Muscle of arm (tissue), 12 donors: Measurements from ENCODE around the gene NME7. TPM values are rescaled to one million over a fixed set of nuclear protein-coding genes. Genes with fewer than 3 reads are reported as not detected.
A peak's percentile ranks its signal among the peaks of the same experiment; 100 is the strongest.
"Not testable (repeated sequence)": the region's sequence is repeated elsewhere in the genome, so short reads cannot be mapped to it uniquely, and the experiment has no call there.

Experiments
- DNase-seq: peaks from one replicate; pipeline ENCODE4 v3.0.0-alpha.2; 2013
- polyA plus RNA-seq, 12 donors: library from polyadenylated mRNA; unstranded; fragments of 120-200 nt; gene quantifications; one replicate each; pipeline ENCODE4 v1.2.1, GENCODE V29; 2013; ENCODE audit not compliant: insufficient read length in 12 of 12

The NME7 gene
- polyA plus RNA-seq, 12 donors, result 15.1 to 28.1 (median 21.9) TPM; not detected in 2

DNA sequence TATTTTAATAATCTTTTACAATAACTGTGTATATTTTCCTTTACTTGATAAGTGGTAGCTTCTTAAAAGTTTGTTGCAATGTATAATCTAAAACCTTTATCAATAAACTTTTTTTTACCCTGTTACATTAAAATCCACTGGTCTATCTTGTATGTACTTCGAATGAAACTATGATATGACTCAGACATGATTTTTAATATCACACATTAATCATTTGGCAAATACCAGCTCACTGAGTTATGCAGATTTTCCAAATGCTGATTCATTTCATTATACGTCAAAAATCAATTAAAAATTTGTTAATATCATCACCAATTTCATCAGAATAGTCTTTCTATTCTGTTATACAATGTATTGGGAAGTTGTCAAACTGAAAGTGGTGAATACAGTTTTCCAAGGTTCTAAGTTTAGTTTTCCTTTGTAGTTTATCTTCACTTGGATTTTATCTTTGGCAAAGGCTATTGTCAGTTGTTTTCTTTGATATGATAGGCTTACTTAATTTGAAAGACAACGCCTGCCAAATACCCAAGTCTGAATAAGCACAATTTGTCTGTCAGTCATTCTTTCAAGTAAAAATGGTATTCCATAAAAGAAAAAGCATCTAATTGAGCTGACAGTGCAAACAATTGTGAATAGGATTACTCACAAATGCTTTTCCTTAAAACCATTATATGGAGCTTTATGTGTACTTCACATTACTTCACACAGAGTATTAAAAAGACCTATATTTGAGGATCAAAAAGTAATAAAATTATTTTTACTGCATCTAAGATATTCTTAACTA is 127.0 kb downstream of the NME7 start:
- no peak for DNase-seq

- no peak for DNase-seq
Measured at GRCh38 chr1:169236880-169237279, 130.7 kb downstream of the NME7 start.

DNA sequence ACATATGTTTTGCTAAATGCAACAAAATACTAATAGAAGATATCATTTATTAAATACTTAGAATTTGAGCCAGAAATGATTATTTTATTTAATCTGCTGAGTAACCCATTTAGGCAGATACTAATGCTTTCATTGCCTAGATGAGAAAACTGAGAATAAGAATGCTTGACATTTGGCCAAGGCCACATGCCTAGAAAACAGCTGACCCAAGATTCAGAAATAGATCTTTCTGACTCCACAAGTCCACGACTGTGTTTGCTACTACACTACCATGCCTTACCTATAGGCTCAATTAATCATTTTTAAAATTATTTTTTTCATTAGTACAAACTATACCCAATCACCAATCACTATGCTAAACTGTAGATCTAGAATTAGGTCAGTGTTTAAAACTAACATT is 131.5 kb downstream of the NME7 start:
- peak; percentile 16 for DNase-seq

DNA sequence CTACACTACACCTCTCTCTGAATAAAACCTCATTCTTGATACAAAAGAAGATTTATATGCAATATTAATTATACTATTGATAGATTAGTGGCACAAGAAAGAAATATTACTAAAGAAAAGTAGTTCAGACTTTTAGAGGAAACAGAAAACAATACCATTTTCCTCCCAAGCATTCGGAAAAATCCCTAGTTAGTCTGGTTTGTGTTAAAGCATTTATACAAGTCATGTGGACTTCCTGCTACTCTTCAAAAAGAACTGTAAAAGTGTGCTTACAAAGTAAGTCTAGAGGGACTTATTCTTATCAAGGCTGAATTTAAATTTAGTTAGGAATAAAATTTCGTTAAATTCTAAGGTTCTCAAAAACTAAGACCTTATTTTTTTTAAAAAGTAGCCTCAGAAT is 132.0 kb downstream of the NME7 start:
- DNase-seq, result no peak

GRCh38 chr1:169234780-169235179 is 132.8 kb downstream of the NME7 start:
- DNase-seq, result no peak

GRCh38 chr1:169217636-169218035 is 150.0 kb downstream of the NME7 start:
- no peak for DNase-seq

GRCh38 chr1:169214598-169214997 is 153.0 kb downstream of the NME7 start:
- DNase-seq, result no peak

DNA sequence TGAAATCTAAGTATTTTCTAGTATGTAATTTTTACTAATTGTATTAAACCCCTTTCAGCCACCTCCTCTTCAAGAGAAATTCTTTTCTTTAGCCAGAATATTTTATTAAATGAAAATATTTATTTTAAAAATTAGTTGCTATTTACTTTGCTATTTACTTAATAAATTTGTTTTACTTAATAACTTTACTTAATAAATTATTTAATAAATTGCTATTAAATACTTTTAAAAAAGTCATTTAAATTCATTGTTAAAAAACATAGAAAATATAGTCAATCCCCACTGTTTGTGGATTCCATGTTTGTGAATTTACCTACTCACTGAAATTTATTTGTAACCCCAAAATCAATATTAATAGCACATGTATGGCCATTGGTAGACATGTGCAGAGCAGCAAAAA is 155.5 kb downstream of the NME7 start:
- no peak for DNase-seq

- no peak for DNase-seq
Measured at GRCh38 chr1:169207797-169208520, 159.6 kb downstream of the NME7 start.

- no peak for DNase-seq
Measured at GRCh38 chr1:169204157-169204556, 163.4 kb downstream of the NME7 start.

DNA sequence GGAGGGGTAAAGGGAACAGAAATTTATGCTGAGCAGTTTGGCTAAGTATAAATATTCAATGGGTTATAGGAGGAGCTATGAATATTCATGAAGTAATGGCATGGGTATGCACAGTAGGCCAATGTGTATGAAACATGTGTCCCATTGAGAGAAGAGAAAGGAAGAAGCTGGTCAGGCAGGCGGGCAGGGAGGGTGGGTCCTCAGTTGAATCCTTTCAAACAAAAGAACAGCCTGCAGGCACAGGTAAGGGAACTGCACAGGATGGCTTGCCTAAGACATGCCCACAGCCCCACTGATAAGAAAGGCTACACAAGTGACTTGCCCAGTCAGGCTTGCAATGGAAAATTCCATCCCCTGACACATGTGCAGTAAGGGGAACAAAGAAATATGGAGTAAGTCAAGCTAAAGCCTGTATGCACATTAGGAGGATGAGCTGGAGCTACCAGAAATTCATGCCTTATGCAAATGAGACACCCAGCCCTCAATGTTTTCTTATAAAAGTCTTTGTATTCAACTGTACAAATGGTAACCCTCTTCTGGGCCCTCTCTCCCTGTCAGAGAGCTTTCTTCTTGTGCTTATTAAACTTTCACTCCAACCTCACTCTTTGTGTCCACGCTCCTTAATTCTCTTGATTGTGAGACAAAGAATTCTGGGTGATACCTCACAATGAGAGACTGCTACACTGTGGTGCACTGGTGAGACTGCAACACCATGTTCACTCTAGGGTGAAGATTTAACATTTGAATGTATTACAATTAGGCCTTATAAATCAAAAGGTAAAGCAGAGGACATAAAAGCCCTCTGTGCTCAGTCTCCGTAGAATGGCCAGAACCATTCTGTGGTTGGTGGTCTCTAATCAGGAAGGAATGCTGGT is 164.6 kb downstream of the NME7 start:
- DNase-seq, result no peak

DNA sequence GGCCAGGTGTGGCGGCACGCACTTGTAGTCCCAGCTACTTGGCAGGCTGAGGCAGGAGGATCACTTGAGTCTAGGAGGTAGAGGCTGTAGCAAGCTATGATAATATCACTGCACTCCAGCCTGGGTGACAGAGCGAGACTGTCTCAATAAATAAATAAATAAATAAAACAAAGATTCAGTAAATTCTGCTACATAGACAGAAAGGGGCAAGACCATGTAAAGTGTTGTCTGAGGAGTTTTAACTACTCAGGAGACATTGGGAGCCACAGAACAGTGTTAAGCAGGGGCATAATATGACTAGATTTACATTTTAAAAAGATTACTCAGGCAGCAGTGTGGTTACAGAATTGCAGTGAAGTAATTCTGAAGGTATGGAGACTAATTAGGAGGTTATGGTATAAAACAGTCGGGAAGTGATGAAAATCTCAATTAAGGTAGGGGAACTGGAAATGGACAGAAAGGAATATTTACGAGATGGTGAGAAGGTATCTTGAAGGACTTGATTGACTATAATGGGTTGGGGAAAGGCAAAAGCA is 166.4 kb downstream of the NME7 start:
- DNase-seq, result no peak

- no peak for DNase-seq
Measured at GRCh38 chr1:169200319-169200718, 167.3 kb downstream of the NME7 start.

- DNase-seq, result no peak
Measured at GRCh38 chr1:169196581-169196980, 171.0 kb downstream of the NME7 start.

GRCh38 chr1:169196161-169196560 is 171.4 kb downstream of the NME7 start:
- DNase-seq, result no peak

- DNase-seq, result peak; percentile 19
Measured at GRCh38 chr1:169193191-169193850, 174.3 kb downstream of the NME7 start.

- DNase-seq, result no peak
Measured at GRCh38 chr1:169186106-169186505, 181.5 kb downstream of the NME7 start.

GRCh38 chr1:169184812-169185211 is 182.8 kb downstream of the NME7 start:
- no peak for DNase-seq

DNA sequence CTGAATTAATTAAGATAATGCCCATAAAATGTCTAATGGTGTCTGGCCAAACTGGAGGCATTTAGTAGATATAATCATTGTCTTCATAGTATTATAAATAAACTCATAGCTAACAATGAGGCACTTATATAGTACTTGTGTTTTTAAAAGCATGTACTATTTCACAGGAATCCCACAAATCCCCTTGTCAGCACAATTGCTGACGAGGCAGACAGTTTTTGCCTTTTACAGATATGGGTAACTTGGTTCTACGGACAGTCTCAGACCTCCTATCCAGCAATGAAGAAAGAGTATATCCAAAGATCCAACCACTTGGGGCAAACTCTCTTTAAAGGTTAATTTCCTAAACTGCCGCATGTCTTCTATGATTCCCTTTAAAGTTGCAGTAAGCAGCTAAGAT is 187.4 kb downstream of the NME7 start:
- no peak for DNase-seq

- DNase-seq, result not testable (repeated sequence)
Measured at GRCh38 chr1:169179431-169179830, 188.2 kb downstream of the NME7 start.

- peak; percentile 18 for DNase-seq
Measured at GRCh38 chr1:169175461-169175860, 192.1 kb downstream of the NME7 start.

- no peak for DNase-seq
Measured at GRCh38 chr1:169163059-169163458, 204.5 kb downstream of the NME7 start.
